B cell (primary cell): ENCODE results near the gene LRRC36. TPM values are rescaled to one million over a fixed set of nuclear protein-coding genes. Genes with fewer than 3 reads are reported as not detected.

Source experiments
- ATAC-seq: fragments of 200-7000 bp; cut with Tn5 transposase; one replicate; pipeline ENCODE4 v1.10.0; 2021; ENCODE audit warnings: low read depth, mild to moderate bottlenecking, moderate number of reproducible peaks, moderate library complexity
- CTCF ChIA-PET: fragments of 350-600 bp; sonication (Branson Sonifier 250); formaldehyde crosslinking; loops from one replicate; lab custom pipeline; 2021; ENCODE audit warnings: antibody characterized with exemption, inconsistent platforms; lab: Charles Lee
- POLR2A ChIA-PET: fragments of 350-600 bp; sonication (Branson Sonifier 250); formaldehyde crosslinking; loops from one replicate; lab custom pipeline; 2021; ENCODE audit warnings: antibody characterized with exemption; lab: Charles Lee
- DNase-seq: peaks from one replicate; pipeline ENCODE4 v3.0.0; 2013
- H2AFZ ChIP-seq: 2 replicates; pipeline ENCODE4 v1.6.1; 2012; ENCODE audit warnings: mild to moderate bottlenecking, low read depth, low read length; ENCODE audit not compliant: insufficient read depth, poor library complexity, severe bottlenecking
- H3K27ac ChIP-seq, 2 donors: 1 replicate in 1 of 2; 2 replicates in 1 of 2; pipeline ENCODE4 v1.5.1; 2012 to 2013; ENCODE audit warnings: low read length in 2 of 2, mild to moderate bottlenecking in 2 of 2, moderate library complexity in 1 of 2
- H3K27me3 ChIP-seq, 4 experiments: fragments of 200-600 bp in 1 of 4; sonication (generic) in 1 of 4; replicated peaks in 1 of 4; 1 replicate in 2 of 4; 2 replicates in 2 of 4; pipeline versions ENCODE4 v1.6.1 to v1.7.0; 2013 to 2016; ENCODE audit warnings: low read length in 3 of 4, mild to moderate bottlenecking in 2 of 4, mixed read lengths in 1 of 4, moderate library complexity in 1 of 4; ENCODE audit not compliant: insufficient read depth in 4 of 4, control insufficient read depth in 3 of 4; ENCODE audit errors: control extremely low read depth in 1 of 4
- H3K36me3 ChIP-seq, 2 experiments: replicated peaks in 1 of 2; 1 replicate in 1 of 2; 2 replicates in 1 of 2; pipeline versions ENCODE4 v1.6.1 to v1.7.1; 2013; ENCODE audit warnings: low read length in 1 of 2; ENCODE audit not compliant: insufficient read depth in 2 of 2, control insufficient read depth in 1 of 2; ENCODE audit errors: control extremely low read depth in 1 of 2, extremely low read depth in 1 of 2
- H3K4me1 ChIP-seq, 2 donors: fragments of 200-600 bp in 1 of 2; sonication (generic) in 1 of 2; 1 replicate in 1 of 2; 2 replicates in 1 of 2; pipeline versions ENCODE4 v1.5.1 to v1.6.1; 2013 to 2017; ENCODE audit warnings: low read length in 2 of 2; ENCODE audit not compliant: control insufficient read depth in 2 of 2, insufficient read depth in 2 of 2
- H3K4me2 ChIP-seq: replicated peaks from 2 replicates; pipeline ENCODE3; 2012; ENCODE audit warnings: mild to moderate bottlenecking, low read depth, low read length; ENCODE audit not compliant: poor library complexity, severe bottlenecking
- H3K4me3 ChIP-seq, 5 experiments: fragments of 200-600 bp in 1 of 5; sonication (generic) in 1 of 5; 1 replicate in 3 of 5; 2 replicates in 2 of 5; pipeline versions ENCODE4 v1.5.1 to v1.7.0; 2011 to 2016; ENCODE audit warnings: low read length in 4 of 5, mild to moderate bottlenecking in 4 of 5, low read depth in 2 of 5, control low read depth in 1 of 5, moderate library complexity in 1 of 5; ENCODE audit not compliant: insufficient read depth in 1 of 5; ENCODE audit errors: control extremely low read depth in 1 of 5, extremely low read depth in 1 of 5
- H3K79me2 ChIP-seq: fragments of 200-600 bp; sonication (generic); one replicate; pipeline ENCODE4 v1.6.0; 2016; ENCODE audit warnings: low read length; ENCODE audit not compliant: control insufficient read depth, insufficient read depth
- H3K9ac ChIP-seq: fragments of 200-600 bp; sonication (generic); 2 replicates; pipeline ENCODE4 v1.6.1; 2017; ENCODE audit warnings: mild to moderate bottlenecking, low read length, moderate library complexity
- H3K9me3 ChIP-seq, 3 donors: one replicate each; pipeline versions ENCODE4 v1.6.1 to v1.7.1; 2013; ENCODE audit warnings: low read length in 2 of 3; ENCODE audit not compliant: control insufficient read depth in 2 of 3, insufficient read depth in 1 of 3; ENCODE audit errors: control extremely low read depth in 1 of 3
- H4K20me1 ChIP-seq: 2 replicates; pipeline ENCODE4 v1.6.0; 2012; ENCODE audit warnings: mild to moderate bottlenecking, low read length; ENCODE audit not compliant: insufficient read depth, control insufficient read depth, poor library complexity, severe bottlenecking
- H3K27ac Mint-ChIP-seq: one replicate; pipeline ENCODE4 v1.8.0; 2021; ENCODE audit warnings: mixed read lengths
- H3K27me3 Mint-ChIP-seq: one replicate; pipeline ENCODE4 v1.8.0; 2021; ENCODE audit warnings: mixed read lengths
- H3K4me1 Mint-ChIP-seq: one replicate; pipeline ENCODE4 v1.8.0; 2021; ENCODE audit warnings: mixed read lengths
- H3K4me3 Mint-ChIP-seq: one replicate; pipeline ENCODE4 v1.8.0; 2021; ENCODE audit warnings: mixed read lengths
- H3K9me3 Mint-ChIP-seq: one replicate; pipeline ENCODE4 v1.8.0; 2022; ENCODE audit warnings: mixed read lengths; ENCODE audit not compliant: insufficient read depth
- EZH2 ChIP-seq: IDR thresholded peaks from 2 replicates; pipeline ENCODE4 v1.6.1; 2012; ENCODE audit warnings: borderline replicate concordance, low read depth, mild to moderate bottlenecking, moderate library complexity, low read length; ENCODE audit not compliant: insufficient read depth, poor library complexity, severe bottlenecking
- WGBS: methylation state at CpG from one replicate; pipeline ENCODE4 v1.1.5; 2013; ENCODE audit warnings: missing lambda C conversion rate; ENCODE audit not compliant: insufficient coverage; 5-methylcytosine and 5-hydroxymethylcytosine counted together
- intact Hi-C: fragments of 100-400 bp; cut with micrococcal nuclease; formaldehyde crosslinking; loops from one replicate; pipeline ENCODE4 v1.10.0; 2022
- polyA plus RNA-seq: library from polyadenylated mRNA; depleted of rRNA; stranded (reverse); fragments of >200 nt; gene quantifications from 2 replicates; pipeline ENCODE4 v1.2.3, GENCODE V29; 2012
- total RNA-seq, 2 donors: library from RNA; stranded (reverse); fragments of 120-200 nt in 1 of 2; gene quantifications; 1 replicate in 1 of 2; 2 replicates in 1 of 2; pipeline versions ENCODE4 v1.2.3 to v1.2.4, GENCODE V29; 2013 to 2022
- TF ChIP-seq, protein P1 (sequence below): fragments of 200-600 bp; IDR thresholded peaks from one replicate; pipeline ENCODE4 v1.8.0; 2022; ENCODE audit warnings: antibody characterized with exemption, mild to moderate bottlenecking

The LRRC36 gene
- total and polyA plus RNA-seq, 2 donors (not counting 1 experiment from before 2014, with no cell fraction given), result 0.98 TPM; not detected in 1

DNA sequence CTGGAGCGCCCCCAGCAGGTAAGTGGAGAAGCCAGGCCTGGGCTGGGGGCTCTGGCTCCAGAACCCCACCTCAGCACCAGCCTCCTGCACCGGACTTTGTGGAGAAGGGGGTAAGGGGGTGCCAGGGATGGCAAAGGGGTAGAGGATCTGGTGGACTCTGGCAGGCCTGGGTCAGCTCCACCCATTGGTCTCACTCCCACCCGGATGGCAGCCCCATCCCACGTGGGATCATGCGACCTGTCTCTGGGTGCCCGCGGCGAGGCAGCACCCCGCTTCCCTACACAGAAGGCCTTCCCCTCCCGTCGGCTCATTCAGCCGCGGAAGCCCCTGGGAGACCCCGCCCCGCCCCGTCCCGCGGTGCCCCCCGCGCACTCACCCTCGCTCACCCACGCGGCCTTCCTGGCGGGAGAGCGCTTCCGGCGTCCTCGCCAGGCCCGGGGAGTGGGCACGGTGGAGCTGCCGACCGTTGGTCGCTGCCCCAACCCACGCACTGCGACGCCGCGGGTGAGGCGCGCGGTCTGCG, 47.8 kb upstream of the LRRC36 start:
- Histone ChIP-seq H3K79me2 (peaks cover 3% of the 10 kb centered on the region), H3K27ac (peak overlapping the region in 1 of 2 donors; percentile 28), H4K20me1 (no peaks in the 10 kb centered on the region), H3K4me3 (peak overlapping the region in 4 of 5 experiments; percentile 51 to 72 (median 58)), H3K9ac (peak overlapping the region; percentile 72), H2AFZ (peak overlapping the region; percentile 91), H3K36me3 (no peaks in the 10 kb centered on the region), H3K4me2 (peak overlapping the region; percentile 94), H3K4me1 (peaks cover 7 to 11% of the 10 kb centered on the region in 2 donors), H3K9me3 (no peaks in the 10 kb centered on the region), H3K27me3 (no peaks in the 10 kb centered on the region)
- Mint-ChIP-seq H3K9me3 (no peaks in the 10 kb centered on the region), H3K4me1 (peaks cover 6% of the 10 kb centered on the region), H3K4me3 (peak overlapping the region; percentile 85), H3K27me3 (no peaks in the 10 kb centered on the region), H3K27ac (peak overlapping the region; percentile 56)
- ATAC-seq, result peak; percentile 37
- ChIA-PET POLR2A (interaction anchor here (0.6 kb wide), 1 partner anchor 585 kb away, joined by 6 read pairs; no protein-coding TSS in a partner anchor), CTCF (interaction anchor here (0.8 to 1.3 kb wide), 4 partner anchors 8 to 52 kb away, joined by 3 read pairs; partner anchors contain the start of genes FHOD1 and TMEM208)
- no peak for TF ChIP-seq EZH2
- TF ChIP-seq, protein P1, sequence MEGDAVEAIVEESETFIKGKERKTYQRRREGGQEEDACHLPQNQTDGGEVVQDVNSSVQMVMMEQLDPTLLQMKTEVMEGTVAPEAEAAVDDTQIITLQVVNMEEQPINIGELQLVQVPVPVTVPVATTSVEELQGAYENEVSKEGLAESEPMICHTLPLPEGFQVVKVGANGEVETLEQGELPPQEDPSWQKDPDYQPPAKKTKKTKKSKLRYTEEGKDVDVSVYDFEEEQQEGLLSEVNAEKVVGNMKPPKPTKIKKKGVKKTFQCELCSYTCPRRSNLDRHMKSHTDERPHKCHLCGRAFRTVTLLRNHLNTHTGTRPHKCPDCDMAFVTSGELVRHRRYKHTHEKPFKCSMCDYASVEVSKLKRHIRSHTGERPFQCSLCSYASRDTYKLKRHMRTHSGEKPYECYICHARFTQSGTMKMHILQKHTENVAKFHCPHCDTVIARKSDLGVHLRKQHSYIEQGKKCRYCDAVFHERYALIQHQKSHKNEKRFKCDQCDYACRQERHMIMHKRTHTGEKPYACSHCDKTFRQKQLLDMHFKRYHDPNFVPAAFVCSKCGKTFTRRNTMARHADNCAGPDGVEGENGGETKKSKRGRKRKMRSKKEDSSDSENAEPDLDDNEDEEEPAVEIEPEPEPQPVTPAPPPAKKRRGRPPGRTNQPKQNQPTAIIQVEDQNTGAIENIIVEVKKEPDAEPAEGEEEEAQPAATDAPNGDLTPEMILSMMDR, result no peak
- DNase-seq, result peak; percentile 64
- intact Hi-C loops, result loop anchor here (1.0 to 2.0 kb wide), 2 partner anchors 32 to 120 kb away; partner anchors contain the start of gene FHOD1
- WGBS, result under 1% methylated on average over 41 of the region's 42 CpGs
